Measurements from ENCODE around the gene ZBTB2. TPM values are rescaled to one million over a fixed set of nuclear protein-coding genes. Genes with fewer than 3 reads are reported as not detected.

Gene ZBTB2
- total RNA-seq, 1 experiment from 2014 or later = 16.2 TPM

DNA sequence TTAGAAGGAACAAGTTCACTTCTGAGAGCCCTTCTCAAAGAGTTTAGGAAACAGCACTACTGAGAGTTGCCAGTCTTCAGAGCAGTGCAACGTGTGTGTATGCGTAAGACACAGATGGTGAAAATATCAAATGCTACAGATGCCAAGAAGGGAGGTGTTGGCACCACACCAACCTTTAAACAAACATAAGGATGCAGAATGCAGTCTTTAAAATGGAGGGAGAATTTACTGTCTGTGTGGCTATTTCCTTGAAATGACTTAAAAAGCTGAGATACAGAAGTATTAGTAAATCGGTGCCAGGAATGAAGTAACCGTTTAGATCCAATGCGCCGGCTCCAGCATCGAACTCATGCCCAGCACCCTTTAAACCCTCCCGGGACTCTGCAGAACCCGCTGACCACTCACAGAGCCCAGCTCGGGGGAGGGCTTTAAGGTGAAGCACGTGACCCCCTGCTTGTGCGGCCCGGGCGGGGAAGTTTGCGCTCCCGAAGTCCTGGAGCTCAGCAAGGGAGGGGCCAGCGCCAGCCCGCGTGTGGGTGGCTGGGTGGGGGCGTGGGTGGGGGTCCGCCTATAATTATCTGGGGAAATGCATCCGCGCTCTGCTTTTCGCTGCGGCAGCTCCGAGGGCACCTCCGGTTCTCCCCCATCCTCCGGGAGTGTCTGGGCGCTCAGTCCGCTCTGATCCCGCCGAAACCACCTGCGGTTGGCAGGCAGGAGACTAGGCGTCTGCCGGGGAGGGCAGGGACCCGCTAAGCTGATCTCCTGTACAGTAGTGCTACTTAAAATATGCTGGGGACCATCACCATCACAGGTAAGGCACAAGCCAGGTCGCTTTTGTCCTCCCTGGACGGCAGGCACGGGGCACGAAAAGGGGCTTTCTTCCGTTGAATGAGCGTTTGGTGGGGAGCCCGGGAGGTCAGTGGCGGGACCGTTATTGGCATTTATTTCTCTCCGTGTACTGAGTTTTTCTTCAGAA lies 66.0 kb downstream of the ZBTB2 start:
- POLR2A ChIA-PET = interaction anchor here (0.5 to 1.1 kb wide), 9 partner anchors 47 to 327 kb away, joined by 3 to 9 read pairs (median 4); no protein-coding TSS in a partner anchor

DNA sequence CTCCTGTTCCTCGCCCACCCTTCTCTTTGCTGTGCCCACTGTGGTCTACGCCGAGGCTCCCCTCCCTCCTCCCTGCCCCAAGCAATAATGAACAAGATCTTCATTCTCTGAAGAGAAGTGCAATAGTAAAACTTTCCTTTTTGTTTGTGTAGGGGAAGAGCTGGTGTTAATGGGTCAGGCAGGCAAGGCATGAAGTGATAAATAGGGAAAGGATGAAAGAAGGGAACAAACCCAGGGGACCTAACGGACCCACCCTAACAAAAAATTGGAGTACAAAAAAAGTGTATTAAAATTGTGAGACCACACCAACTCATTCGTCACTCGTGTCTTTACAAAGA lies 66.9 kb downstream of the ZBTB2 start:
- no TSS peak for BruUV-seq (replicated peaks)
- POLR2A ChIA-PET = interaction anchor here (0.6 to 0.9 kb wide), 4 partner anchors 209 to 326 kb away, joined by 3 to 8 read pairs (median 4); no protein-coding TSS in a partner anchor
- in situ Hi-C loops (cut with HindIII; ENCODE audit: low pct_unique_long_range_greater_than_20kb, low sequenced_read_pairs) (no loop called here), intact Hi-C loops (cut with micrococcal nuclease; ENCODE audit: unreplicated experiment) (loop anchor here (1.0 to 10.0 kb wide), 2 partner anchors 260 to 310 kb away; no protein-coding TSS in a partner anchor)
- Histone ChIP-seq H3K27me3 (ENCODE audit: control insufficient read depth, insufficient read depth, low read length) (no peaks in the 10 kb centered on the region), H3K27ac (ENCODE audit: low read length) (peak overlapping the region; percentile 85), H3K4me1 (ENCODE audit: control insufficient read depth, insufficient read depth, low read length) (peaks cover 25% of the 10 kb centered on the region), H3K4me3 (ENCODE audit: low read depth in 2 of 2, low read length in 2 of 2) (peak overlapping the region in 1 of 2 experiments; percentile 17; a peak in 2 of 4 replicates), H3K36me3 (ENCODE audit: control insufficient read depth, insufficient read depth, low read length) (no peaks in the 10 kb centered on the region), H3K9me3 (ENCODE audit: control insufficient read depth, insufficient read depth, low read depth, low read length) (no peaks in the 10 kb centered on the region)
- TF ChIP-seq SIN3A (IDR thresholded peaks at IDR 0.05; ENCODE audit: borderline replicate concordance, insufficient read depth, low read depth, low read length) (no peak), TCF7L2 (IDR thresholded peaks at IDR 0.05; ENCODE audit: low read depth, low read length) (0 out of 2 replicates have a peak, but pooled peaks have one; percentile 35)
- CTCF ChIA-PET = interaction anchor here (0.6 to 2.9 kb wide), 11 partner anchors 10 to 433 kb away, joined by 3 to 39 read pairs (median 3); no protein-coding TSS in a partner anchor
- DNase-seq (ENCODE audit: low read depth, low spot score) = no peak
- peak; percentile 3; the same call in 1 of the 2 replicates for ATAC-seq

More for the DNA sequence above, 66.0 kb downstream of the ZBTB2 start:
- Histone ChIP-seq H3K27me3 (ENCODE audit: control insufficient read depth, insufficient read depth, low read length) (no peaks in the 10 kb centered on the region), H3K27ac (ENCODE audit: low read length) (peak overlapping the region; percentile 85), H3K4me3 (ENCODE audit: low read depth in 2 of 2, low read length in 2 of 2) (peak overlapping the region; percentile 63 to 85), H3K4me1 (ENCODE audit: control insufficient read depth, insufficient read depth, low read length) (peaks cover 25% of the 10 kb centered on the region), H3K36me3 (ENCODE audit: control insufficient read depth, insufficient read depth, low read length) (no peaks in the 10 kb centered on the region), H3K9me3 (ENCODE audit: control insufficient read depth, insufficient read depth, low read depth, low read length) (no peaks in the 10 kb centered on the region)
- CTCF ChIA-PET = interaction anchor here (0.5 to 2.9 kb wide), 10 partner anchors 9 to 434 kb away, joined by 3 to 39 read pairs (median 4); no protein-coding TSS in a partner anchor
- ATAC-seq (peak; percentile 92), DNase-seq (ENCODE audit: low read depth, low spot score) (no peak)
- intact Hi-C loops (cut with micrococcal nuclease; ENCODE audit: unreplicated experiment) (loop anchor here (10.0 kb wide), 1 partner anchor 261 kb away; no protein-coding TSS in a partner anchor), in situ Hi-C loops (cut with HindIII; ENCODE audit: low pct_unique_long_range_greater_than_20kb, low sequenced_read_pairs) (no loop called here)
- TF ChIP-seq TCF7L2 (IDR thresholded peaks at IDR 0.05; ENCODE audit: low read depth, low read length) (peak; percentile 66; the same call in 1 of the 2 replicates), POLR2AphosphoS5 (IDR thresholded peaks at IDR 0.05; ENCODE audit: low read depth, low read length) (peak; percentile 80), REST (IDR thresholded peaks at IDR 0.05; ENCODE audit: insufficient read depth in 1 of 2, low read depth in 2 of 2, low read length in 1 of 2) (no peak), SIN3A (IDR thresholded peaks at IDR 0.05; ENCODE audit: borderline replicate concordance, insufficient read depth, low read depth, low read length) (no peak; the same call in 1 of the 2 replicates)
- TF ChIP-seq, protein P1, sequence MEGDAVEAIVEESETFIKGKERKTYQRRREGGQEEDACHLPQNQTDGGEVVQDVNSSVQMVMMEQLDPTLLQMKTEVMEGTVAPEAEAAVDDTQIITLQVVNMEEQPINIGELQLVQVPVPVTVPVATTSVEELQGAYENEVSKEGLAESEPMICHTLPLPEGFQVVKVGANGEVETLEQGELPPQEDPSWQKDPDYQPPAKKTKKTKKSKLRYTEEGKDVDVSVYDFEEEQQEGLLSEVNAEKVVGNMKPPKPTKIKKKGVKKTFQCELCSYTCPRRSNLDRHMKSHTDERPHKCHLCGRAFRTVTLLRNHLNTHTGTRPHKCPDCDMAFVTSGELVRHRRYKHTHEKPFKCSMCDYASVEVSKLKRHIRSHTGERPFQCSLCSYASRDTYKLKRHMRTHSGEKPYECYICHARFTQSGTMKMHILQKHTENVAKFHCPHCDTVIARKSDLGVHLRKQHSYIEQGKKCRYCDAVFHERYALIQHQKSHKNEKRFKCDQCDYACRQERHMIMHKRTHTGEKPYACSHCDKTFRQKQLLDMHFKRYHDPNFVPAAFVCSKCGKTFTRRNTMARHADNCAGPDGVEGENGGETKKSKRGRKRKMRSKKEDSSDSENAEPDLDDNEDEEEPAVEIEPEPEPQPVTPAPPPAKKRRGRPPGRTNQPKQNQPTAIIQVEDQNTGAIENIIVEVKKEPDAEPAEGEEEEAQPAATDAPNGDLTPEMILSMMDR (IDR thresholded peaks at IDR 0.05) = no peak
- no TSS peak for BruUV-seq (replicated peaks)
